Endothelial cell of umbilical vein (primary cell): ENCODE measurements around the gene DUS1L. TPM values are rescaled to one million over a fixed set of nuclear protein-coding genes. Genes with fewer than 3 reads are reported as not detected.

Source experiments
- BruUV-seq: library from RNA; stranded (reverse); fragments of 400-500 nt; replicated peaks from 2 replicates; lab custom pipeline; 2021; lab: Mats Ljungman, UMichigan
- CTCF ChIA-PET: fragments of 300-600, 350-600 bp; sonication (Branson Sonifier 250); formaldehyde crosslinking; loops from one replicate; lab custom pipeline; 2021; ENCODE audit warnings: antibody characterized with exemption, inconsistent platforms; lab: Charles Lee
- POLR2A ChIA-PET: fragments of 300-600, 350-600 bp; sonication (Branson Sonifier 250); formaldehyde crosslinking; loops from one replicate; lab custom pipeline; 2021; ENCODE audit warnings: antibody characterized with exemption, inconsistent platforms; lab: Charles Lee
- DNase-seq: peaks from one replicate; pipeline ENCODE4 v3.0.0-alpha.2; 2011; ENCODE audit warnings: low read depth, low spot score
- FAIRE-seq: peaks from 2 replicates; lab custom pipeline; 2011; peaks lifted over from hg19 to GRCh38; lab: Jason Lieb, UNC
- H2AFZ ChIP-seq: 2 replicates; pipeline ENCODE4 v1.6.0; 2012; ENCODE audit warnings: low read depth, low read length, control low read depth, inconsistent platforms
- H3K27ac ChIP-seq: 2 replicates; pipeline ENCODE4 v1.5.1; 2011; ENCODE audit warnings: low read depth, mild to moderate bottlenecking, control low read depth, low read length, moderate library complexity; ENCODE audit not compliant: insufficient read depth
- H3K27me3 ChIP-seq, 2 experiments: 2 replicates each; pipeline versions ENCODE4 v1.6.0 to v1.6.1; 2011; ENCODE audit warnings: low read length in 2 of 2, mixed read lengths in 1 of 2; ENCODE audit not compliant: control insufficient read depth in 2 of 2, insufficient read depth in 2 of 2
- H3K36me3 ChIP-seq, 2 experiments: 2 replicates in 1 of 2; 3 replicates in 1 of 2; pipeline ENCODE4 v1.5.1; 2011; ENCODE audit warnings: low read length in 2 of 2, mild to moderate bottlenecking in 1 of 2, moderate library complexity in 1 of 2; ENCODE audit not compliant: control insufficient read depth in 2 of 2, insufficient read depth in 2 of 2; ENCODE audit errors: extremely low read depth in 1 of 2
- H3K4me1 ChIP-seq: 3 replicates; pipeline ENCODE4 v1.5.1; 2011; ENCODE audit warnings: mild to moderate bottlenecking, low read length; ENCODE audit not compliant: control insufficient read depth, insufficient read depth; ENCODE audit errors: extremely low read depth
- H3K4me2 ChIP-seq: 2 replicates; pipeline ENCODE4 v1.6.1; 2011; ENCODE audit warnings: low read length, control low read depth, mixed read lengths; ENCODE audit not compliant: insufficient read depth
- H3K4me3 ChIP-seq, 3 experiments: fragments of 200-600 bp in 1 of 3; sonication (generic), shearing (Covaris generic) in 1 of 3; replicated peaks in 1 of 3; 2 replicates each; pipeline ENCODE4 v1.5.1; 2011 to 2016; ENCODE audit warnings: control low read depth in 3 of 3, low read length in 3 of 3, mild to moderate bottlenecking in 2 of 3, inconsistent platforms in 1 of 3, low read depth in 1 of 3, moderate library complexity in 1 of 3; ENCODE audit not compliant: insufficient read depth in 1 of 3
- H3K79me2 ChIP-seq: 2 replicates; pipeline ENCODE4 v1.6.0; 2012; ENCODE audit warnings: low read length, inconsistent platforms; ENCODE audit not compliant: control insufficient read depth, insufficient read depth
- H3K9ac ChIP-seq: replicated peaks from 2 replicates; pipeline ENCODE3; 2011; ENCODE audit warnings: low read length, control low read depth; ENCODE audit not compliant: insufficient read depth; ENCODE audit errors: extremely low read depth
- H3K9me1 ChIP-seq: replicated peaks from 3 replicates; pipeline ENCODE4 v1.6.0; 2011; ENCODE audit warnings: mild to moderate bottlenecking, low read length; ENCODE audit not compliant: control insufficient read depth, insufficient read depth; ENCODE audit errors: extremely low read depth
- H3K9me3 ChIP-seq: replicated peaks from 2 replicates; pipeline ENCODE4 v1.5.1; 2012; ENCODE audit warnings: low read length, inconsistent platforms; ENCODE audit not compliant: control insufficient read depth, insufficient read depth
- H4K20me1 ChIP-seq: replicated peaks from 2 replicates; pipeline ENCODE3; 2011; ENCODE audit warnings: mild to moderate bottlenecking, low read length; ENCODE audit not compliant: control insufficient read depth, insufficient read depth; ENCODE audit errors: extremely low read depth
- CTCF ChIP-seq, 2 donors: IDR thresholded peaks; 1 replicate in 1 of 2; 2 replicates in 1 of 2; pipeline ENCODE4 v1.5.1; 2011; ENCODE audit warnings: low read length in 2 of 2, mild to moderate bottlenecking in 2 of 2, moderate library complexity in 2 of 2, control low read depth in 1 of 2, inconsistent platforms in 1 of 2, low read depth in 1 of 2; ENCODE audit not compliant: insufficient read depth in 1 of 2; ENCODE audit errors: extremely low read depth in 1 of 2
- EZH2 ChIP-seq: IDR thresholded peaks from 2 replicates; pipeline ENCODE4 v1.6.1; 2012; ENCODE audit warnings: borderline replicate concordance, low read depth, mild to moderate bottlenecking, moderate library complexity, low read length, inconsistent platforms; ENCODE audit not compliant: severe bottlenecking
- MYC ChIP-seq: IDR thresholded peaks from one replicate; pipeline ENCODE4 v1.6.1; 2011; ENCODE audit warnings: mild to moderate bottlenecking, low read depth, low read length
- POLR2A ChIP-seq: IDR thresholded peaks from 2 replicates; pipeline ENCODE4 v1.6.1; 2012; ENCODE audit warnings: low read depth, mild to moderate bottlenecking, control low read depth, low read length
- POLR2AphosphoS5 ChIP-seq: IDR thresholded peaks from 2 replicates; pipeline ENCODE4 v1.6.1; 2012; ENCODE audit warnings: low read depth, mild to moderate bottlenecking, control low read depth, low read length, moderate library complexity; ENCODE audit not compliant: insufficient read depth
- dilution Hi-C: fragments of 300-500 bp; cut with MboI; formaldehyde crosslinking; loops from one replicate; pipeline ENCODE4 v1.15.0; 2019; ENCODE audit warnings: low sequenced_read_pairs; ENCODE audit not compliant: extremely low pct_ligation_motif_present
- intact Hi-C: fragments of 100-400 bp; cut with micrococcal nuclease; formaldehyde crosslinking; loops from one replicate; pipeline ENCODE4 v1.10.0; 2022
- polyA plus RNA-seq, 4 experiments: library from polyadenylated mRNA; depleted of rRNA in 3 of 4; stranded (reverse) in 3 of 4; unstranded in 1 of 4; fragments of >200 nt; gene quantifications; 2 replicates each; pipeline versions ENCODE4 v1.2.1 to v1.2.3, GENCODE V29; 2011 to 2012; ENCODE audit warnings: missing spikeins in 1 of 4
- total RNA-seq: library from RNA; stranded (reverse); gene quantifications from 2 replicates; pipeline ENCODE4 v1.2.3, GENCODE V29; 2021

DUS1L gene
- total and polyA plus RNA-seq, 2 donors (not counting 3 experiments of a cell fraction or from before 2014, with no cell fraction given) = 60.1 to 92.9 TPM

GRCh38 chr17:82035488-82035887, 30.1 kb downstream of the DUS1L start:
- no TSS peak for BruUV-seq
- Histone ChIP-seq H3K27me3 (no peaks in the 10 kb centered on the region), H4K20me1 (no peaks in the 10 kb centered on the region), H3K9me3 (no peaks in the 10 kb centered on the region), H3K9me1 (no peaks in the 10 kb centered on the region), H2AFZ (no peak overlapping the region), H3K79me2 (peaks cover 7% of the 10 kb centered on the region), H3K4me3 (no peak overlapping the region), H3K9ac (no peak overlapping the region), H3K27ac (no peak overlapping the region), H3K36me3 (no peaks in the 10 kb centered on the region), H3K4me1 (peaks cover 16% of the 10 kb centered on the region), H3K4me2 (no peak overlapping the region)
- TF ChIP-seq CTCF (IDR thresholded peaks at IDR 0.05; ENCODE audit: extremely low read depth in 1 of 2, insufficient read depth in 1 of 2, low read depth in 1 of 2, low read length in 2 of 2) (no peak), POLR2AphosphoS5 (no peak)
- FAIRE-seq (peak; percentile 21), DNase-seq (no peak)
- dilution Hi-C loops = no loop called here
- intact Hi-C loops = loop anchor here (10.0 kb wide), 2 partner anchors 199 to 379 kb away; partner anchors contain the start of genes HEXD and OGFOD3
- CTCF ChIA-PET = interaction anchor here (1.1 kb wide), 1 partner anchor 12 kb away, joined by 6 read pairs; the partner anchor contains the start of genes CENPX and LRRC45
- POLR2A ChIA-PET = no interaction called here

- peaks cover 16% of the 10 kb centered on the region for H3K4me1 ChIP-seq
- H3K4me2 ChIP-seq = no peak overlapping the region
- DNase-seq = no peak
- H4K20me1 ChIP-seq = no peaks in the 10 kb centered on the region
- no peak for TF ChIP-seq POLR2AphosphoS5
- no peak for TF ChIP-seq MYC
- TF ChIP-seq POLR2A = no peak
- no peak for TF ChIP-seq CTCF (IDR thresholded peaks at IDR 0.05; ENCODE audit: extremely low read depth in 1 of 2, insufficient read depth in 1 of 2, low read depth in 1 of 2, low read length in 2 of 2)
- no peak for TF ChIP-seq EZH2
- no TSS peak for BruUV-seq
- ChIA-PET POLR2A (interaction anchor here (0.6 kb wide), 1 partner anchor 60 kb away, joined by 7 read pairs; no protein-coding TSS in a partner anchor), CTCF (no interaction called here)
- H3K36me3 ChIP-seq = no peaks in the 10 kb centered on the region
- FAIRE-seq = no peak
- H3K9me1 ChIP-seq = no peaks in the 10 kb centered on the region
- H3K4me3 ChIP-seq = no peak overlapping the region
- no peaks in the 10 kb centered on the region for H3K27me3 ChIP-seq
- dilution Hi-C loops (no loop called here), intact Hi-C loops (loop anchor here (10.0 kb wide), 2 partner anchors 200 to 380 kb away; partner anchors contain the start of genes HEXD and OGFOD3)
- no peak overlapping the region for H2AFZ ChIP-seq
- no peak overlapping the region for H3K27ac ChIP-seq
- peaks cover 7% of the 10 kb centered on the region for H3K79me2 ChIP-seq
- no peak overlapping the region for H3K9ac ChIP-seq
- no peaks in the 10 kb centered on the region for H3K9me3 ChIP-seq
Measured at GRCh38 chr17:82034371-82035011, 31.1 kb downstream of the DUS1L start.
